Naive thymus-derived CD4-positive, alpha-beta T cell (primary cell): ENCODE data around the gene TSHR. TPM values are rescaled to one million over a fixed set of nuclear protein-coding genes. Genes with fewer than 3 reads are reported as not detected.
"Not testable (repeated sequence)": the region's sequence is repeated elsewhere in the genome, so short reads cannot be mapped to it uniquely, and the experiment has no call there.

ENCODE experiments used
- ATAC-seq: fragments of 150-1000 bp; cut with Tn5 transposase; 2 replicates; pipeline ENCODE4 v1.10.0; 2021; ENCODE audit warnings: mild to moderate bottlenecking, moderate library complexity
- CTCF ChIA-PET: fragments of 350-600 bp; sonication (Branson Sonifier 250); formaldehyde crosslinking; loops from one replicate; lab custom pipeline; 2021; ENCODE audit warnings: antibody characterized with exemption; lab: Charles Lee
- POLR2A ChIA-PET: fragments of 350-600 bp; sonication (Branson Sonifier 250); formaldehyde crosslinking; loops from one replicate; lab custom pipeline; 2021; ENCODE audit warnings: antibody characterized with exemption, inconsistent platforms; lab: Charles Lee
- DNase-seq, 9 donors: peaks; one replicate each; pipeline versions ENCODE4 v3.0.0 to v3.0.0-alpha.2; 2020 to 2022; ENCODE audit warnings: mixed read lengths in 1 of 9
- H3K27ac ChIP-seq: one replicate; pipeline ENCODE4 v1.7.0; 2013; ENCODE audit warnings: mild to moderate bottlenecking, low read depth, low read length, moderate library complexity
- H3K27me3 ChIP-seq, 2 donors: one replicate each; pipeline ENCODE4 v1.7.0; 2013; ENCODE audit warnings: low read length in 2 of 2, mild to moderate bottlenecking in 2 of 2, moderate library complexity in 2 of 2; ENCODE audit not compliant: control insufficient read depth in 2 of 2, insufficient read depth in 2 of 2
- H3K36me3 ChIP-seq, 3 experiments: 1 replicate in 2 of 3; 2 replicates in 1 of 3; pipeline ENCODE4 v1.7.0; 2013; ENCODE audit warnings: low read length in 3 of 3, mild to moderate bottlenecking in 3 of 3, moderate library complexity in 1 of 3; ENCODE audit not compliant: insufficient read depth in 3 of 3, control insufficient read depth in 2 of 3
- H3K4me1 ChIP-seq, 2 donors: one replicate each; pipeline ENCODE4 v1.7.0; 2013; ENCODE audit warnings: low read length in 2 of 2, mild to moderate bottlenecking in 2 of 2, moderate library complexity in 1 of 2; ENCODE audit not compliant: control insufficient read depth in 2 of 2, insufficient read depth in 2 of 2
- H3K4me3 ChIP-seq: 2 replicates; pipeline ENCODE4 v1.7.0; 2013; ENCODE audit warnings: mild to moderate bottlenecking, low read length
- H3K9me3 ChIP-seq, 3 experiments: 1 replicate in 2 of 3; 2 replicates in 1 of 3; pipeline ENCODE4 v1.7.0; 2013; ENCODE audit warnings: low read length in 3 of 3; ENCODE audit not compliant: control insufficient read depth in 2 of 3
- H3K27ac Mint-ChIP-seq, 9 donors: one replicate each; pipeline ENCODE4 v1.8.0; 2020 to 2022; ENCODE audit warnings: mixed read lengths in 9 of 9, mild to moderate bottlenecking in 8 of 9, moderate library complexity in 5 of 9, inconsistent platforms in 2 of 9
- H3K27me3 Mint-ChIP-seq, 5 donors: one replicate each; pipeline ENCODE4 v1.8.0; 2021 to 2022; ENCODE audit warnings: mixed read lengths in 5 of 5, mild to moderate bottlenecking in 1 of 5
- H3K36me3 Mint-ChIP-seq, 5 donors: one replicate each; pipeline ENCODE4 v1.8.0; 2020 to 2022; ENCODE audit warnings: mixed read lengths in 5 of 5, mild to moderate bottlenecking in 3 of 5, inconsistent platforms in 1 of 5
- H3K4me1 Mint-ChIP-seq, 7 donors: one replicate each; pipeline ENCODE4 v1.8.0; 2020 to 2022; ENCODE audit warnings: mixed read lengths in 7 of 7, mild to moderate bottlenecking in 3 of 7, inconsistent platforms in 1 of 7
- H3K4me3 Mint-ChIP-seq, 10 donors: one replicate each; pipeline ENCODE4 v1.8.0; 2020 to 2022; ENCODE audit warnings: mild to moderate bottlenecking in 10 of 10, mixed read lengths in 10 of 10, moderate library complexity in 6 of 10, inconsistent platforms in 2 of 10
- H3K9me3 Mint-ChIP-seq, 11 donors: one replicate each; pipeline ENCODE4 v1.8.0; 2020 to 2022; ENCODE audit warnings: mixed read lengths in 11 of 11, mild to moderate bottlenecking in 4 of 11, inconsistent platforms in 1 of 11, moderate library complexity in 1 of 11
- intact Hi-C, 2 donors: fragments of 100-400 bp; cut with micrococcal nuclease; formaldehyde crosslinking; loops; one replicate each; pipeline ENCODE4 v1.15.1; 2023
- polyA plus RNA-seq, 2 donors: library from polyadenylated mRNA; unstranded; fragments of 300-500 nt; fragmentation: Illumina TruSeq; gene quantifications; one replicate each; pipeline ENCODE4 v1.2.3, GENCODE V29; 2021
- total RNA-seq, 6 experiments: library from RNA in 5 of 6; stranded (reverse) in 5 of 6; gene quantifications; 1 replicate in 5 of 6; 2 replicates in 1 of 6; pipeline ENCODE4 v1.2.3 and lab custom pipeline; 2021 to 2026

TSHR gene
- total and polyA plus RNA-seq, 7 experiments from 2014 or later: 0.48 to 2.2 (median 0.78) TPM; not detected in 4

DNA sequence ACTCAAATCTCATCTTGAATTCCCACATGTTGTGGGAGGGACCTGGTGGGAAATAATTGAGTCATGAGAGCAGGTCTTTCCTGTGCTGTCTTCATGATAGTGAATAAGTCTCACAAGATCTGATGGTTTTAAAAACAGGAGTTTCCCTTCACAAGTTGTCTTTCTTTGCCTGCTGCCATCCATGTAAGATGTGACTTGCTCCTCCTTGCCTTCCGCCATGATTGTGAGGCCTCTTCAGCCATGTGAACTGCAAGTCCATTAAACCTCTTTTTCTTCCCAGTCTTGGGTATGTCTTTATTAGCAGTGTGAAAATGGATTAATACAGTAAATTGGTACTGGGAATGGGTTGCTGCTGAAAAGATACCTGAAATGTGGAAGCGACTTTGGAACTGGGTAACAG lies 98.6 kb downstream of the TSHR start:
- POLR2A ChIA-PET, H3K4me3 Mint-ChIP-seq, H3K36me3 ChIP-seq, intact Hi-C loops, H3K27ac Mint-ChIP-seq, H3K4me1 Mint-ChIP-seq, DNase-seq, ATAC-seq, CTCF ChIA-PET, H3K4me3 ChIP-seq, H3K27ac ChIP-seq, H3K4me1 ChIP-seq, H3K9me3 ChIP-seq, H3K27me3 ChIP-seq: not testable (repeated sequence)
- Mint-ChIP-seq H3K36me3 (peaks cover 0 to 13% (median 4%) of the 10 kb centered on the region in 5 donors), H3K27me3 (peaks cover 4 to 17% (median 7%) of the 10 kb centered on the region in 5 donors), H3K9me3 (peaks cover 6 to 44% (median 18%) of the 10 kb centered on the region in 11 donors)

DNA sequence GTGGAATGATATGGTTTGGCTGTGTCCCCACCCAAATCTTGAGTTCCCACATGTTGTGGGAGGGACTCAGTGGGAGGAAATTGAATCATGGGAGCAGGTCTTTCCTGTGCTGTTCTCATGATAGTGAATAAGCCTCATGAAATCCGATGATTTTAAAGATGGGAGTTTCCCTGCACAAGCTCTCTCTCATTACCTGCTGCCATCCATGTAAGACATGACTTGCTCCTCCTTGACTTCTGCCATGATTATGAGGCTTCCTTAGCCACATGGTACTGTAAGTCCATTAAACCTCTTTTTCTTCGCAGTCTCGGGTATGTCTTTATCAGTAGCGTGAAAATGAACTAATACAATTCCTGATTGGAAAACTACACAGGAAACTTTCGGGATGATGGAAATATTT lies 100.5 kb downstream of the TSHR start:
- no peak overlapping the region for H3K27ac ChIP-seq
- H3K4me3 ChIP-seq: no peak overlapping the region
- Mint-ChIP-seq H3K4me1 (peaks cover 0 to 3% (median 0%) of the 10 kb centered on the region in 7 donors), H3K4me3 (no peak overlapping the region), H3K9me3 (peaks cover 6 to 44% (median 18%) of the 10 kb centered on the region in 11 donors), H3K27me3 (peaks cover 4 to 27% (median 11%) of the 10 kb centered on the region in 5 donors), H3K27ac (no peak overlapping the region), H3K36me3 (peaks cover 0 to 13% (median 4%) of the 10 kb centered on the region in 5 donors)
- CTCF ChIA-PET: interaction anchor here (0.7 kb wide), 1 partner anchor 165 kb away, joined by 3 read pairs; no protein-coding TSS in a partner anchor
- no peaks in the 10 kb centered on the region for H3K9me3 ChIP-seq
- POLR2A ChIA-PET: no interaction called here
- no peak for ATAC-seq
- intact Hi-C loops: no loop called here
- no peaks in the 10 kb centered on the region for H3K4me1 ChIP-seq
- no peaks in the 10 kb centered on the region for H3K27me3 ChIP-seq
- no peaks in the 10 kb centered on the region for H3K36me3 ChIP-seq
- DNase-seq: no peak

DNA sequence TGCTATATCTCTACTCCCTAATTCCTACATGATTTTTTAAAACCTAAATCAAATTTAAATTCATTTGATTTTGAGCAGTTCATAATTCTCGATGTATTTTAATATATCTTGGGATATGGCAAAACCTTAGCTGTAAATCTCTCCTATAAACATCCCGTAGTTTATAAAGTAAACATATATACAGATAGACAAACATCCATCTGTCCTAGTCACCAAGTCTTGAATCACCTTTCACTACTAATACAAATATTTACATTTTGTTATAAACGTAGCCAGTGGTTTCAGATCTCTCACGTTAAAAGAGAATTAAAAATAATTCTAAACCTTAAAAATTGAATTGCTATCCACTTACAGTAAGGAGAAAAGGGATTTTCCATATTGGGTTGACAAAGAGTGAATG lies 107.0 kb downstream of the TSHR start:
- Histone ChIP-seq H3K4me3 (no peak overlapping the region), H3K36me3 (no peaks in the 10 kb centered on the region), H3K27me3 (no peaks in the 10 kb centered on the region), H3K9me3 (no peaks in the 10 kb centered on the region), H3K27ac (no peak overlapping the region), H3K4me1 (no peaks in the 10 kb centered on the region)
- DNase-seq (no peak), ATAC-seq (no peak)
- no peak overlapping the region for H3K4me3 Mint-ChIP-seq
- H3K27me3 Mint-ChIP-seq: peaks cover 4 to 15% (median 8%) of the 10 kb centered on the region in 5 donors
- no peak overlapping the region for H3K27ac Mint-ChIP-seq
- peaks cover 0 to 4% (median 0%) of the 10 kb centered on the region in 11 donors for H3K9me3 Mint-ChIP-seq
- ChIA-PET POLR2A (no interaction called here), CTCF (no interaction called here)
- no peaks in the 10 kb centered on the region for H3K36me3 Mint-ChIP-seq
- intact Hi-C loops: loop anchor here (2.0 to 5.0 kb wide), 2 partner anchors 108 to 110 kb away; partner anchors contain the start of gene TSHR (in 2 of the 2)
- H3K4me1 Mint-ChIP-seq: no peaks in the 10 kb centered on the region

DNA sequence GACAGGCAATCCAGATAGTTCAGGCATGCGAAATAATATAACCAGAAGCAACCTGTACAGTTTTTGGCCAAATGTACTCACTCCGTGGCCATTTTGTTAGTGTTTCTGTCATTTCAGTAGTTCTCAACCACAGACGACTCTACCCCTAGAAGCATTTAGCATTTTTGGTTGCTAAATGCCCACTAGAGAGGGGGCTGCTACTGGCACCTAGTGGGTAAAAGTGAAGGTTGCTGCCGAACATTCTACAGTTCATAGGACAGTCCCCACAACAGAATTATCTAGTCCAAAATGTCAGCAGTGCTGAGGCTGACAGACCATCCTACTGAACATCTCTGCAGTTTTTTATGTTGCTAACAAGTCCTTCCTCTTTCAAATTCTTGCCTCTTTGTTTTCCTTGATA lies 107.4 kb downstream of the TSHR start:
- H3K27ac Mint-ChIP-seq: no peak overlapping the region
- Histone ChIP-seq H3K9me3 (no peaks in the 10 kb centered on the region), H3K27me3 (no peaks in the 10 kb centered on the region), H3K4me1 (no peaks in the 10 kb centered on the region), H3K4me3 (no peak overlapping the region), H3K36me3 (no peaks in the 10 kb centered on the region), H3K27ac (no peak overlapping the region)
- H3K27me3 Mint-ChIP-seq: peaks cover 2 to 15% (median 8%) of the 10 kb centered on the region in 5 donors
- peak; percentile 51 for ATAC-seq
- no peaks in the 10 kb centered on the region for H3K4me1 Mint-ChIP-seq
- DNase-seq: peak in 3 of 9 donors; percentile 1 to 14 (median 2)
- no peaks in the 10 kb centered on the region for H3K36me3 Mint-ChIP-seq
- POLR2A ChIA-PET: no interaction called here
- H3K4me3 Mint-ChIP-seq: no peak overlapping the region
- H3K9me3 Mint-ChIP-seq: peaks cover 0 to 4% (median 0%) of the 10 kb centered on the region in 11 donors
- CTCF ChIA-PET: no interaction called here
- intact Hi-C loops: loop anchor here (2.0 to 5.0 kb wide), 2 partner anchors 108 to 109 kb away; partner anchors contain the start of gene TSHR (in 2 of the 2)

DNA sequence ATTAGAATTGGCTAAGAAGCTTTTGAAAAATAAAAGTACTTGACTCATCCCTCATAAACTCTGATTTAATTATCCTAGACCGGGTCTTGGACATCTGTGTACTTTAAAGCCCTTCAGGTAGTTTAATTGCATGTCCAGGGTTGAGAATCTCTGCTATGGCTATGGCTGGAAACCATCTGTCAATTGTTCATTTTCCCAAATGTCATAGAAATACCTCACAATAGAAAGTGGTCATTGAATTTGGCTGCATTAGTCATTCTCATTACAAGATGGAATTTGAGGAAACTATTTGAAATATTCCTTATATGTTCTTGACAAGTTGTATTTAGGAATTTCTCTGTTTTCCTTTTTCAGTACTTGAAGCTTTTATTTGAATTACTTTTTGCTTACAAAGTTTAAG lies 111.3 kb downstream of the TSHR start:
- H3K27ac ChIP-seq: no peak overlapping the region
- H3K4me3 ChIP-seq: no peak overlapping the region
- no peaks in the 10 kb centered on the region for H3K27me3 ChIP-seq
- peaks cover 0 to 17% (median 8%) of the 10 kb centered on the region in 11 donors for H3K9me3 Mint-ChIP-seq
- H3K4me3 Mint-ChIP-seq: no peak overlapping the region
- no peak for DNase-seq
- intact Hi-C loops: no loop called here
- peaks cover 0 to 10% (median 0%) of the 10 kb centered on the region in 5 donors for H3K27me3 Mint-ChIP-seq
- peaks cover 0 to 3% (median 0%) of the 10 kb centered on the region in 3 experiments for H3K9me3 ChIP-seq
- H3K36me3 ChIP-seq: no peaks in the 10 kb centered on the region
- H3K36me3 Mint-ChIP-seq: peaks cover 0 to 8% (median 5%) of the 10 kb centered on the region in 5 donors
- no peaks in the 10 kb centered on the region for H3K4me1 Mint-ChIP-seq
- CTCF ChIA-PET: no interaction called here
- ATAC-seq: no peak
- POLR2A ChIA-PET: no interaction called here
- H3K27ac Mint-ChIP-seq: no peak overlapping the region
- H3K4me1 ChIP-seq: no peaks in the 10 kb centered on the region

DNA sequence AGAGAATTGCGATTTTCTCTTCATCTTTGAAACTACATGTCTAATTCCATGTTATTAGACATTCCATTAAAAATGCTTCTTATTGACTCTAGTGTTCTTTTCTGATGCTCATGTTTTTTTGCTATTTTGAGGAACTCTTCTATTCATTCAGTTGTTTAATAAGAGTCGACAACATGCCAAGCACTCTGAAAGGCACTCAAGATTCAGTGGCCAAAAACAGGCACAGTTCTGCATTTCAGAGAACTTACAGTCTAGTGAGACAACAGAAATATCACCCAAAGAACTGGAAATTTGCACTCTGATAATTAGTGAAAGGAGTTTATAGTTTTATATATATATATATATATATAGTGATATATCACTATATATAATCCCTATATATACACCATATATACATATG lies 111.7 kb downstream of the TSHR start:
- Histone ChIP-seq H3K4me1 (no peaks in the 10 kb centered on the region), H3K9me3 (peaks cover 0 to 3% (median 0%) of the 10 kb centered on the region in 3 experiments), H3K36me3 (no peaks in the 10 kb centered on the region), H3K27me3 (no peaks in the 10 kb centered on the region), H3K4me3 (no peak overlapping the region), H3K27ac (no peak overlapping the region)
- ATAC-seq (no peak), DNase-seq (no peak)
- H3K4me1 Mint-ChIP-seq: no peaks in the 10 kb centered on the region
- peaks cover 0 to 8% (median 5%) of the 10 kb centered on the region in 5 donors for H3K36me3 Mint-ChIP-seq
- intact Hi-C loops: no loop called here
- peaks cover 0 to 18% (median 8%) of the 10 kb centered on the region in 11 donors for H3K9me3 Mint-ChIP-seq
- peaks cover 0 to 10% (median 0%) of the 10 kb centered on the region in 5 donors for H3K27me3 Mint-ChIP-seq
- no peak overlapping the region for H3K4me3 Mint-ChIP-seq
- ChIA-PET CTCF (no interaction called here), POLR2A (no interaction called here)
- H3K27ac Mint-ChIP-seq: no peak overlapping the region

DNA sequence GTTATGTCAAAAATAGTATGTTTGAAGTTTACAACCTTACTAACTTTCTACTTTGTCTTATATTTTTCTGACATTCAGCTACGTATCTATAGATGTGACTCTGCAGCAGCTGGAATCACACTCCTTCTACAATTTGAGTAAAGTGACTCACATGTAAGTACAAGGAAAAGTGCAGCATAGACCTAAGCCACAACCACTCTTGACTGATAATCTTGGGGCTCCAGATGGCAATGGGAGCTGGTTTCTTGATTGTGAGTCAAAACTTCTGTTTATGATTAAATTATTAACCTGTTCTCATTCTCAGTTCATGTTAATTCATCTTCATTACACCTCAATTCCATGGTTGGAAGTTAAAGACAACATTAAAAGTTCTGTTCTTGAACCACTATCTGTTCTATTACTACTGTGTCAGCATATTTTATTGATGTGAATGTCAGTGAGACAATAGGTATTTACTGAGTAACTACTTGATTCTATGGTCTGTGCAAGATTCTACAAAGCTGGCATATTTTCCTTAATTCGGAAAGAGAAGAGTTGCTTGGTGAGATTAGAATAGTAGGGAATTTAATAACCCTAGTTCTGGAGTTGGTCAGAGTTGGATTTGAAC lies 112.9 kb downstream of the TSHR start:
- H3K27ac ChIP-seq: no peak overlapping the region
- no peak overlapping the region for H3K27ac Mint-ChIP-seq
- peaks cover 0 to 18% (median 8%) of the 10 kb centered on the region in 11 donors for H3K9me3 Mint-ChIP-seq
- POLR2A ChIA-PET: no interaction called here
- H3K36me3 ChIP-seq: no peaks in the 10 kb centered on the region
- H3K4me1 Mint-ChIP-seq: no peaks in the 10 kb centered on the region
- H3K9me3 ChIP-seq: peaks cover 0 to 3% (median 0%) of the 10 kb centered on the region in 3 experiments
- no peaks in the 10 kb centered on the region for H3K4me1 ChIP-seq
- DNase-seq (no peak), ATAC-seq (no peak)
- H3K27me3 Mint-ChIP-seq: peaks cover 0 to 10% (median 0%) of the 10 kb centered on the region in 5 donors
- CTCF ChIA-PET: no interaction called here
- no peak overlapping the region for H3K4me3 Mint-ChIP-seq
- H3K4me3 ChIP-seq: no peak overlapping the region
- intact Hi-C loops: no loop called here
- peaks cover 0 to 8% (median 5%) of the 10 kb centered on the region in 5 donors for H3K36me3 Mint-ChIP-seq
- no peaks in the 10 kb centered on the region for H3K27me3 ChIP-seq
